ENCODE results near the gene GPX4.

The GPX4 gene

DNA sequence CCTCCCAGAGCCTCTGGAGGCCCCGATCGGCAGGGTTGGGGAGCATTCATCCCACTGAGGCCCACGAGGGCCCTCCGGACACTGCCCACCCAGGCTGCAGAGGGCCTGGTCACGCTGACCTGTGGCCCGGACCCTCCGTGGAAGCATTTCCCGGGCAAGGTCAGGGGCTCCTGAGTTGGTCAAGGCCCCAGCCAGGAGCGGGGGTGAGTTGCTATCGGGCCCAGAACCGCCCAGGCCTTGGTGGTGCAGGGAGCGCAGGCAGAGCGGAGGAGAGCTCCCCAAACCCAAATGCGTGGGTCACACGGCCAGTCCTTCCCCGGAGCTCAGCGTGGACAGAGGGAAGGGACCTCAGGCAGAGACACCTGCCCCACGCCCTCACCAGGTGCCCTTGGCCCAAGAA, 25.7 kb downstream of the GPX4 start:
- Histone ChIP-seq H3K36me3 (ENCODE audit: control insufficient read depth, insufficient read depth, low read length) (no peaks in the 10 kb centered on the region), H3K9me3 (ENCODE audit: control insufficient read depth, low read length) (no peaks in the 10 kb centered on the region), H3K4me3 (ENCODE audit: insufficient read depth, low read depth, low read length) (no peak overlapping the region), H3K27me3 (ENCODE audit: control insufficient read depth, insufficient read depth, low read length, poor library complexity, severe bottlenecking) (no peaks in the 10 kb centered on the region), H3K27ac (ENCODE audit: insufficient read depth, low read depth, low read length, poor library complexity, severe bottlenecking) (no peak overlapping the region), H3K4me1 (ENCODE audit: control insufficient read depth, insufficient read depth, low read length) (peaks cover 19% of the 10 kb centered on the region)
- WGBS, 2 experiments: 94 to 96% methylated on average over 18 of the region's 18 CpGs

DNA sequence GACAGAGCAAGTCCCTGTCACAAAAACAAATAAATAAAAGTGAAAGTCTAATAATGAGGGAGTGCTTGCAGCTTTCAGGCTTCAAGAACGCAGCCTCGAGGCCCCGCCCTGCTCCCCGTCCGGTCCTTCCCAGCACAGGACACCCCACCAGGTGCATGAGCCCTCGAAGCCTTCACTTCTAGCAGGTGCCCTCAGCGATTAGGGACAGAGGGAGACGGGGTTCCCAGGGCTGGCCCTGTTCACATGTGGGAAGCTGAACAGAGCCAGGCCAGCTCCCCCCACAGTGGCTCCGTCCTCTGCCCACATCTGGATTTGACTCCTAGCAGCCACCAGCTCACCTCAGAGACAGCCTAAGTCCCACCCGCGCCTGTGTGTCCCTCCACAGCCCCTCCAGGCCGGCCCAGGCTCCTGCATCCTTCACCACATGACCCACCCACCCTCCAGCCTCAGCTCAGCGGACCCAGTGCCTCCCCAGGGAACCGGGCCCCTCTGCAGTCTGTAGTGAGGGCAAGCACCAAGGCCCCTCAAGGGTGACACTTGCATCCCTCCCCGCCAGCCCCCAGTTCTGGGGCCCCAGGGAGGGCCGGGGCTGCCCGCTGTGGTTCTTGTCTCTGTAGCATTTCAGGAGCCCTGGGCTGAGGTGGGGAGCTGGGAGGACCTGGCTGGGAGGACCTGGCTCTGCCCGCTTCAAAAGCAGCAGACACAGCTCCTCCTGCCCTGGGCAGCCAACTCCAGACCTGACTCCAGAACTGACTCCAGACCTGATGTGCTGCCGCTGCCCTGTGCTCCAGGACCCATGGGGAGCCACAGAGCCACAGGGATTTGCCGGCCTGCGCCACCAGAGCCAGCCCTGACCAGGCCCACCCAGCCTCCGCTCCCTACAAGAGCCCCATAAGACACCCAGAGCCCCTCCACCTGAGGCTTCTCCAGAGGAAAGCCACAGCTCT, 27.2 kb downstream of the GPX4 start:
- peaks cover 19% of the 10 kb centered on the region for H3K4me1 ChIP-seq (ENCODE audit: control insufficient read depth, insufficient read depth, low read length)
- H3K36me3 ChIP-seq (ENCODE audit: control insufficient read depth, insufficient read depth, low read length): no peaks in the 10 kb centered on the region
- H3K27me3 ChIP-seq (ENCODE audit: control insufficient read depth, insufficient read depth, low read length, poor library complexity, severe bottlenecking): no peaks in the 10 kb centered on the region
- no peaks in the 10 kb centered on the region for H3K9me3 ChIP-seq (ENCODE audit: control insufficient read depth, low read length)
- H3K4me3 ChIP-seq (ENCODE audit: insufficient read depth, low read depth, low read length): peak overlapping the region; percentile 42
- H3K27ac ChIP-seq (ENCODE audit: insufficient read depth, low read depth, low read length, poor library complexity, severe bottlenecking): no peak overlapping the region
- WGBS, 2 experiments: 87% methylated on average over 22 of the region's 22 CpGs

DNA sequence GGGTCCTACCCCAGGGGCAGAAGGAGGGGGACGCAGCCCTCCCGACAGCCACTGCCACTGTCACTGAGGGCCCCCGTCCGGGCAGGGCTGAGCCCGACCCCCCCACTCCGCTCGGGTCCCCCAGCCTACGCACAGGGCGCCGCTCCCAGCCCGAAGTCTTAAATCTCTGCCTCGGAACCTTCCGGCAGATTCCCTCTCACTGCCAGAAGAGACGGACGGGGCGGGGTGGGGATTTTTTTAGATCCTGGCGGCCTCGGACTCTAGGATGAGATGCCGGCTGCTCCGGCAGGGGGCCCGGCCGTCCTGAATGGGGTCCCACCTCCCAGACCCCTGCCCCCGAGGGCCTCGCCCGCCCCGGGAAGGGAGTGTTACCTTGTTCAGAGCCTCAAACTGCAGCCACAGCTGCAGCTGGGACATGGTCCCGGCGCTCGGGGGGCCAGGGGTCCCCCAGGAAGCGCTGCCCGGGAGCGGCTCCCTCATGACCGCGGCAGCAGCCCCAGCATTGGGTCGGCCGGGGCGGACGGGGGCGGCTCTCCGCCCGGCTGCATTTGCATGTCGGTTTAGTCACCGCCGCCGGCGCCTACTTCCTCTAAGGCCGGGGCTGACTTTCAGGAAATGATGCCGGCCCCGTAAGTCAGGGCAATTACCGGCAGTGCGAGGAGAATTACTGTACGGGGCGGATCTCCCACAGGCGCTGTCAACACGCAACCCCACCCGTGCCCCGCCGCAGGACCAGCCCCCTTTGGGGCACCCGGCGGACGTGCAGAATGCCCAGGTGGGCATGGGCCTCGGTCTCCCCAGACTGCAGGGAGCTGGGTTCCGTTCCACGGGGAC, 28.1 kb downstream of the GPX4 start:
- peaks cover 19% of the 10 kb centered on the region for H3K4me1 ChIP-seq (ENCODE audit: control insufficient read depth, insufficient read depth, low read length)
- WGBS, 2 experiments: 9 to 14% methylated on average over 64 of the region's 64 CpGs
- H3K9me3 ChIP-seq (ENCODE audit: control insufficient read depth, low read length): no peaks in the 10 kb centered on the region
- H3K27me3 ChIP-seq (ENCODE audit: control insufficient read depth, insufficient read depth, low read length, poor library complexity, severe bottlenecking): no peaks in the 10 kb centered on the region
- H3K4me3 ChIP-seq (ENCODE audit: insufficient read depth, low read depth, low read length): peak overlapping the region; percentile 42
- no peaks in the 10 kb centered on the region for H3K36me3 ChIP-seq (ENCODE audit: control insufficient read depth, insufficient read depth, low read length)
- H3K27ac ChIP-seq (ENCODE audit: insufficient read depth, low read depth, low read length, poor library complexity, severe bottlenecking): no peak overlapping the region

GRCh38 chr19:1132552-1133383, 29.0 kb downstream of the GPX4 start:
- Histone ChIP-seq H3K9me3 (ENCODE audit: control insufficient read depth, low read length) (no peaks in the 10 kb centered on the region), H3K4me3 (ENCODE audit: insufficient read depth, low read depth, low read length) (peak overlapping the region; percentile 42), H3K27ac (ENCODE audit: insufficient read depth, low read depth, low read length, poor library complexity, severe bottlenecking) (no peak overlapping the region), H3K36me3 (ENCODE audit: control insufficient read depth, insufficient read depth, low read length) (no peaks in the 10 kb centered on the region), H3K27me3 (ENCODE audit: control insufficient read depth, insufficient read depth, low read length, poor library complexity, severe bottlenecking) (no peaks in the 10 kb centered on the region), H3K4me1 (ENCODE audit: control insufficient read depth, insufficient read depth, low read length) (peaks cover 19% of the 10 kb centered on the region)
- 77 to 80% methylated on average over 48 of the region's 48 CpGs for WGBS, 2 experiments

DNA sequence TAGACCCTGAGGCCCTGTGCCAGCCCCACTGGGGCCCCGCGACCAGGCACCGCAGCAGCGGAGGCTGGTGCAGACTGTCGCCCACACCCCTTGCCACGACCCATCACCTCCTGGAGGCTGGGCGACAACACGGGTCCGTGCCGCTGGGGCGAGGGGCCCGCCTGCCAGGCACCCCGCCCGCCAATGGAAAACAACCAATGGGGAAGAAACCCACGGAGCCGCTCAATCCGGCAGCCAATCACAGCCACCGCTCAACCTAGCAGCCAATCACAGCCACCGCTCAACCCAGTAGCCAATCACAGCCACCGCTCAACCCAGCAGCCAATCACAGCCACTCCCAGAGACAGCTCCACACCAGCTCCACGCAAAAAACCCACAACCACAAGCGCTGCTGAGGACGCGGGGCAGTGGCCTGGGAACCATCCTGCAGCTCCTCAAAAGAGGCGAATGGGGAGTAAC, 29.7 kb downstream of the GPX4 start:
- Histone ChIP-seq H3K36me3 (ENCODE audit: control insufficient read depth, insufficient read depth, low read length) (no peaks in the 10 kb centered on the region), H3K9me3 (ENCODE audit: control insufficient read depth, low read length) (no peaks in the 10 kb centered on the region), H3K27ac (ENCODE audit: insufficient read depth, low read depth, low read length, poor library complexity, severe bottlenecking) (no peak overlapping the region), H3K4me1 (ENCODE audit: control insufficient read depth, insufficient read depth, low read length) (peaks cover 19% of the 10 kb centered on the region), H3K27me3 (ENCODE audit: control insufficient read depth, insufficient read depth, low read length, poor library complexity, severe bottlenecking) (no peaks in the 10 kb centered on the region), H3K4me3 (ENCODE audit: insufficient read depth, low read depth, low read length) (no peak overlapping the region)
- WGBS, 2 experiments: 93 to 94% methylated on average over 25 of the region's 25 CpGs

DNA sequence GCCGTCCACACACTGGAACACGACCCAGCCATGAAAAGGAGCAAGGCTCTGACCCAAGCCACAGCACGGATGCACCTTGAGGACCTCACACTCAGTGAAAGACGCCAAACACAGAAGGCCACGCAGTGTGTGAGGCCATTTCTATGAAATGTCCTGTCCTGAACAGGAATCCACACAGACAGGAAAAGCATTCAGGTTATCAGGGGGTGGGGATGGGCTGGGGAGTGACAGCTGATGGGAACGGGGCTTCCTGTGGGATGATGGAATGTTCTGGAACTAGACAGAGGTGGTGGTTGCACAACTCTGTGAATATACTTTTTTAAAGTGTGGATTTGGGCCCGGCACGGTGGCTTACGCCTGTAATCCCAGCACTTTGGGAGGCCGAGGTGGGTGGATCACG, 30.6 kb downstream of the GPX4 start:
- Histone ChIP-seq H3K36me3 (ENCODE audit: control insufficient read depth, insufficient read depth, low read length) (no peaks in the 10 kb centered on the region), H3K4me1 (ENCODE audit: control insufficient read depth, insufficient read depth, low read length) (peaks cover 19% of the 10 kb centered on the region), H3K27ac (ENCODE audit: insufficient read depth, low read depth, low read length, poor library complexity, severe bottlenecking) (no peak overlapping the region), H3K27me3 (ENCODE audit: control insufficient read depth, insufficient read depth, low read length, poor library complexity, severe bottlenecking) (no peaks in the 10 kb centered on the region), H3K4me3 (ENCODE audit: insufficient read depth, low read depth, low read length) (no peak overlapping the region), H3K9me3 (ENCODE audit: control insufficient read depth, low read length) (no peaks in the 10 kb centered on the region)
- WGBS, 2 experiments: 97 to 98% methylated on average over 11 of the region's 11 CpGs

DNA sequence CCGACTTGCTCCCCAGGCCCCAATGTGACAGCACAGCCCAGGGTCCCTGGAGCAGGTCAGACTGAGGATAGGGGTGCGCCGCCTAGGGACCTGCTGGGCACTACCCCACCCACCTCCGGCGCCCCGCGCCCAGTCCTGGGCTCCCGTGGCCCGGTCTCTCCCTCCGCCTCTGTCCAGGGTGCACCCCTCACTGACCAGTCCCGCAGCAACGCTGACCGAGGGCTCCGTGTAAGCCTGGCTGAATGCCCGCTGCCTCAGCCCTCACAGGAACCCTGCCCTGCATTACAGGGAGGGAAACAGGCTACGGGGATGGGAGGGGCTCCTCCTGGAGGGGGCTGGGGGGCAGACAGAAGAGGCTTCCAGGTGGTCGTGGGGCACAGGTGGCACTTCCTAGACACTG, 31.7 kb downstream of the GPX4 start:
- WGBS, 2 experiments: 94 to 96% methylated on average over 17 of the region's 17 CpGs
- Histone ChIP-seq H3K9me3 (ENCODE audit: control insufficient read depth, low read length) (no peaks in the 10 kb centered on the region), H3K4me3 (ENCODE audit: insufficient read depth, low read depth, low read length) (no peak overlapping the region), H3K27ac (ENCODE audit: insufficient read depth, low read depth, low read length, poor library complexity, severe bottlenecking) (no peak overlapping the region), H3K36me3 (ENCODE audit: control insufficient read depth, insufficient read depth, low read length) (no peaks in the 10 kb centered on the region), H3K4me1 (ENCODE audit: control insufficient read depth, insufficient read depth, low read length) (peaks cover 19% of the 10 kb centered on the region), H3K27me3 (ENCODE audit: control insufficient read depth, insufficient read depth, low read length, poor library complexity, severe bottlenecking) (no peaks in the 10 kb centered on the region)

DNA sequence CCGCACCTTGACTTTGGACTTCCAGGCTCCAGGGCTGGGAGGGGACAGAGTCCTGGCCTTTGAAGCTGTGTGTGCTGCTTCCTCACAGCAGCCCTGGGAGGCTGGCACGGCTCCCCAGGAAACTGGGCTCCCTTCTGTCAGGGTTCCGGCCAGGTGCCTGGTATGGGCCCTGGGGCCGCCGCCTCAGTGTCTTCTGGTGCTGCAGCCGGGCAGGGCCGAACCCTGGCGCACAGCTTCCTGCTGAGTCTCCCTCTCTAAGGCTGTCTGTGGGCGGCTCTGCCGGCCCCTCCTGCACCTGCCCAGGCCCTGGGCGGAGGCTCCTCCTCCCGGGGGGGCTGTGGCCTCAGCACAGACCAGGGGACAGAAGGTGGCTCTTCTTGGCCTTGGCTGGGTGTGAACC, 32.4 kb downstream of the GPX4 start:
- WGBS, 2 experiments: 77 to 82% methylated on average over 12 of the region's 12 CpGs
- H3K27me3 ChIP-seq (ENCODE audit: control insufficient read depth, insufficient read depth, low read length, poor library complexity, severe bottlenecking): no peaks in the 10 kb centered on the region
- no peak overlapping the region for H3K4me3 ChIP-seq (ENCODE audit: insufficient read depth, low read depth, low read length)
- H3K27ac ChIP-seq (ENCODE audit: insufficient read depth, low read depth, low read length, poor library complexity, severe bottlenecking): no peak overlapping the region
- no peaks in the 10 kb centered on the region for H3K9me3 ChIP-seq (ENCODE audit: control insufficient read depth, low read length)
- no peaks in the 10 kb centered on the region for H3K36me3 ChIP-seq (ENCODE audit: control insufficient read depth, insufficient read depth, low read length)
- H3K4me1 ChIP-seq (ENCODE audit: control insufficient read depth, insufficient read depth, low read length): peaks cover 15% of the 10 kb centered on the region

DNA sequence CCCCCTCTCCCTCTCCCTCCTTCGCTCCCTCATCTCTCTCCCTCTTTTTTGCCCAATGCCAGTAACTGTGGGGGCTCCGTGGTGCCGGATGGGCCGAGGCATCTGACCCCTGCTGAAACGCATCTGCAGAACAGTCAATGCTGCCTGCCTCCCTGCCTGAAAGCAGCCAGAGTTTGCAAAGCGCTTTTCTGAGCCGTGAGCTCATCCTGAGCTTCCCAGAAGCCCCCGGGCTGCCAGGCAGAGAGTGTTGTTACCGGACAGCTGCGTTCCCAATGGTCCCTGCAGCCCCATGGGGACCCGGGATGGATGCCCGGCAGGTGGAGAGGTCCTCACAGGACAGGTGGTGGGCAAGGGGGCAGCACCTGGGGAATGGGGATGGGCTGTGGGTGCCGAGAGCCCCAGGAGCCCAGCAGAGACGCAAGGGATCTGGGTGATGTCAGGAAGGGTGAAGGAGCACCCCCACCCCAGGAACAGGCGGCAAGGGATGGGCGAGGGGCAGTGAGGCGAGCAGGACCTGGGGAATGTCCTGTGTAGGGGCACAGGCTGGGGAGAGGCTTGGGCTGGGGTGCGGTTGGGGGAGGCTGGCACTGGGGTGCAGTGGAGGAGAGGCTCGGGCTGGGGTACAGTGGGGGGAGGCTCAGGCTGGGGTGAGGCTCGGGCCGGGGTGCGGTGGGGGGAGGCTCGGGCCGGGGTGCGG, 33.0 kb downstream of the GPX4 start:
- Histone ChIP-seq H3K27ac (ENCODE audit: insufficient read depth, low read depth, low read length, poor library complexity, severe bottlenecking) (no peak overlapping the region), H3K4me3 (ENCODE audit: insufficient read depth, low read depth, low read length) (no peak overlapping the region)
- 68 to 73% methylated on average over 18 to 22 of the region's 25 CpGs for WGBS, 2 experiments

More for the DNA sequence above, 33.0 kb downstream of the GPX4 start:
- no peaks in the 10 kb centered on the region for H3K27me3 ChIP-seq (ENCODE audit: control insufficient read depth, insufficient read depth, low read length, poor library complexity, severe bottlenecking)
- H3K9me3 ChIP-seq (ENCODE audit: control insufficient read depth, low read length): no peaks in the 10 kb centered on the region
- no peaks in the 10 kb centered on the region for H3K36me3 ChIP-seq (ENCODE audit: control insufficient read depth, insufficient read depth, low read length)
- H3K4me1 ChIP-seq (ENCODE audit: control insufficient read depth, insufficient read depth, low read length): peaks cover 9% of the 10 kb centered on the region
